Measurements from ENCODE around the gene RAPGEF5. TPM values are rescaled to one million over a fixed set of nuclear protein-coding genes. Genes with fewer than 3 reads are reported as not detected.

Gene RAPGEF5
- total RNA-seq, 2 donors from 2014 or later = 19.4 to 32.5 TPM

DNA sequence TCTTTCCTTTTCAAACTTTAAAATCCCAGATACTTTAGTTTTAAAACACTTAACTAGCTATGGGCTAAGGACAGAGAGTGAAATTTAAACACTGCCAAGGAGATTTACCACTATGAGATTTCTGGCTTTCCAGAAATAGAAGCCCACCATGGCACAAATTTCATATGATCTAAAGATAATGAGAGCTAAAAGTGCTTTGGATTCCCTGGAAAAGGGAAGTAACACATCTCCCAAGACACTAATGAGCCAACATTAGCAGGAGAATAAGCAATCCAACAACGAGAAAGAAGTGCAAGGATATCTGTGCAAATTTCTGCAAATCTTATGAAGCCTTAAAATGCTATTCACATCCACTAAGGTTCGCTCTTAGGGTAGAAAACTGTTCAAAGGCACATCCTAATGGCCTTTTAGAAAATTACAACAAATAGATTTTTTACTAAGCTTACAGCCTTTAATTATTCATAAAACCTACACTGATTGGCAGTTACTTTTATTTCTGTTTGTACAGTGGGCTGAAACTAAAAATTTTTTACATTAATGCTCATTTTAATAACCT is 100.3 kb downstream of the RAPGEF5 start:
- no peak for DNase-seq (ENCODE audit: low spot score)

DNA sequence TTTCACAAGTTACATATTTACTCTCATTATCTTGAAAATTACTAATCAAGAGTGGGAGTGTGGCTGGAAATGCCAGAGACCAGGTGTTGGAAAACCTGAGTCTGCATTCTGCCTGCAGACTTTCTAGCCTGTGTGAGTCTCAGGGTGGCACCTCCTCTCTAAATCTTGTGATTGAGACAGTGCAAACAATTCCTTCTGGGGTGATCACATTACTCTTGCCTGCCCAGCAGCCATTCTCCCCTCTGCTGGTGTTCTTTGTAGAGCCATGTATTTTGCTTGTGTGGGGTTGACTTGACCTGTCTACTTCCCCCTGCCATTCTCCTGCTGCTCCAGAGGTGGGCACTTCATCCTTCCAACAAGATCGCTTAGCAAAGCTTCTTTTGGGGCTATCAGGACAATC is 101.1 kb downstream of the RAPGEF5 start:
- DNase-seq (ENCODE audit: low spot score) = no peak
- Histone ChIP-seq H3K4me1 (no peaks in the 10 kb centered on the region), H3K36me3 (no peaks in the 10 kb centered on the region), H3K4me3 (no peak overlapping the region), H3K27ac (no peak overlapping the region), H3K9me3 (no peaks in the 10 kb centered on the region), H3K27me3 (no peaks in the 10 kb centered on the region)
- TF ChIP-seq, protein P1, sequence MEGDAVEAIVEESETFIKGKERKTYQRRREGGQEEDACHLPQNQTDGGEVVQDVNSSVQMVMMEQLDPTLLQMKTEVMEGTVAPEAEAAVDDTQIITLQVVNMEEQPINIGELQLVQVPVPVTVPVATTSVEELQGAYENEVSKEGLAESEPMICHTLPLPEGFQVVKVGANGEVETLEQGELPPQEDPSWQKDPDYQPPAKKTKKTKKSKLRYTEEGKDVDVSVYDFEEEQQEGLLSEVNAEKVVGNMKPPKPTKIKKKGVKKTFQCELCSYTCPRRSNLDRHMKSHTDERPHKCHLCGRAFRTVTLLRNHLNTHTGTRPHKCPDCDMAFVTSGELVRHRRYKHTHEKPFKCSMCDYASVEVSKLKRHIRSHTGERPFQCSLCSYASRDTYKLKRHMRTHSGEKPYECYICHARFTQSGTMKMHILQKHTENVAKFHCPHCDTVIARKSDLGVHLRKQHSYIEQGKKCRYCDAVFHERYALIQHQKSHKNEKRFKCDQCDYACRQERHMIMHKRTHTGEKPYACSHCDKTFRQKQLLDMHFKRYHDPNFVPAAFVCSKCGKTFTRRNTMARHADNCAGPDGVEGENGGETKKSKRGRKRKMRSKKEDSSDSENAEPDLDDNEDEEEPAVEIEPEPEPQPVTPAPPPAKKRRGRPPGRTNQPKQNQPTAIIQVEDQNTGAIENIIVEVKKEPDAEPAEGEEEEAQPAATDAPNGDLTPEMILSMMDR (IDR thresholded peaks at IDR 0.05) = no peak

More for the DNA sequence above, 100.3 kb downstream of the RAPGEF5 start:
- Histone ChIP-seq H3K27ac (no peak overlapping the region), H3K4me1 (no peaks in the 10 kb centered on the region), H3K4me3 (no peak overlapping the region), H3K27me3 (no peaks in the 10 kb centered on the region), H3K9me3 (no peaks in the 10 kb centered on the region), H3K36me3 (no peaks in the 10 kb centered on the region)
- TF ChIP-seq, protein P1 (IDR thresholded peaks at IDR 0.05) = peak in 1 of 2 donors; percentile 50

DNA sequence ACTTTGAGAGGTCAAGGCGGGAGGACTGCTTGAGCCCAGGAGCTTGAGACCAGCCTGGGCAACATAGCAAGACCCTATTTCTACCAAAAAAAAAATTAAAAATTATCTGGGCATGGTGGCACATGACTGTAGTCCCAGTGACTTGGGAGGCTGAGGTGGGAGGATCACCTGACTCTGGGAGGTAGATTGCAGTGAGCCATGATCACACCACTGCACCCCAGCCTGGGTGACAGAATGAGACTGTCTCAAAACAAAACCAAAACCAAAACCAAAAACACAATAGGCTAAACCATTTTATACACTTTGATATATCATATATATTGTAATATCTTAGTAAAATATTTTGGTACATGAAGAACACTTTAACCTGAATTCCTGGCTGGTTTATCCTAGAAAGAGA is 101.6 kb downstream of the RAPGEF5 start:
- no peaks in the 10 kb centered on the region for H3K27me3 ChIP-seq
- TF ChIP-seq, protein P1 (IDR thresholded peaks at IDR 0.05) = no peak
- no peaks in the 10 kb centered on the region for H3K9me3 ChIP-seq

DNA sequence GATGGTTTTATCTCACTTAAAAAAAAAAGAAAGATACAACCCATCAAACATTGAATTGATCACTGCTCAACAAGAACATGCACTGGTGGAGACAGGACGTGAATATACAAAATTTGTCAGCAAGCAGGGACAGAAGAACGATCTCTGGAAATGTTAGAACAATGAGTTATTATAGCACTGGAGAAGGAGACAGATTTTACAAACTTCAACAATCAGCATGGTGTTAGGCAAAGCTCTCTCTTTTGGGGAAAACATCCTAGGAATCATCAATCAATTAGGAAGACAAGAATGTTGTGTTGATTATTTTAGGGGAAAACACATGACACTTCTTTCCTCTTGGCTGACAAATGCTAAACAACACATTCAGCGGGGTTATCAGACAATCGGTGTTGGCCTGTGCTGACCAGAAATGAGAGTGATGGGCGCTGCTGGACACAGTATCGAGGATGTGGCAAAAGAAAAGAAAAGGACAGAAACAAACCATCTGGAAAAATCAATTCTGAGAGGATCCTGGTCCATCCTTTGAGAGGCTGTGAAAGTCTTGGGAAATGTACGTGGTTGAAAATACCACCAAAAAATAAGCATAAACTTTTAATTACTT is 103.9 kb downstream of the RAPGEF5 start:
- H3K36me3 ChIP-seq = no peaks in the 10 kb centered on the region
- no peak overlapping the region for H3K27ac ChIP-seq
- no peaks in the 10 kb centered on the region for H3K4me1 ChIP-seq

More for the DNA sequence above, 101.6 kb downstream of the RAPGEF5 start:
- H3K36me3 ChIP-seq = no peaks in the 10 kb centered on the region
- H3K27ac ChIP-seq = no peak overlapping the region
- no peaks in the 10 kb centered on the region for H3K4me1 ChIP-seq
- H3K4me3 ChIP-seq = no peak overlapping the region
- DNase-seq (ENCODE audit: low spot score) = no peak

DNA sequence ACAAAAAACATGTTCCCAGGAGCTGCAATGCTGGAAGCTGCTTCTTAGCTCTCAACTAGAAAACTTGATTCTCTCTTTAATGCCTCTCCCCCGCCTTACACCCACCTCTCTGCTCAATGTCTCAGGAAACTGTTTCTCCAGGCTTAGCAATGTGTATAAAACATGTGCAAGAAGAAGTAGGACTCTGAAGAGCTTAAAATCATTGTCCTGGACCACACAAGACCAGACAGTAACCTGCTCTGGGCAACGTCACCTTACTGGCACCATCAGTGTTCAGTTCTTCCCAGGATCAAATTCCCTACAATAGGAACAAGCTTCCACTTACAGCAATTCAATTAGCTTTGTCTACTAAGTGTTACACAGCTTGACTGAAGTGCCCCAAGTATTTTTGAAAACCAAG is 104.9 kb downstream of the RAPGEF5 start:
- no peak for DNase-seq (ENCODE audit: low spot score)
- Histone ChIP-seq H3K27me3 (no peaks in the 10 kb centered on the region), H3K36me3 (no peaks in the 10 kb centered on the region), H3K9me3 (peaks cover 0 to 4% of the 10 kb centered on the region in 2 donors), H3K4me1 (no peaks in the 10 kb centered on the region), H3K27ac (no peak overlapping the region), H3K4me3 (no peak overlapping the region)
- TF ChIP-seq, protein P1 (IDR thresholded peaks at IDR 0.05) = no peak

More for the DNA sequence above, 103.9 kb downstream of the RAPGEF5 start:
- DNase-seq (ENCODE audit: low spot score) = no peak
- Histone ChIP-seq H3K4me3 (no peak overlapping the region), H3K9me3 (no peaks in the 10 kb centered on the region), H3K27me3 (no peaks in the 10 kb centered on the region)
- TF ChIP-seq, protein P1 (IDR thresholded peaks at IDR 0.05) = no peak
